Measurements from ENCODE around the gene EGFL8.

The EGFL8 gene

GRCh38 chr6:32147401-32148132, 16.8 kb upstream of the EGFL8 start:
- DNase-seq: no peak

DNA sequence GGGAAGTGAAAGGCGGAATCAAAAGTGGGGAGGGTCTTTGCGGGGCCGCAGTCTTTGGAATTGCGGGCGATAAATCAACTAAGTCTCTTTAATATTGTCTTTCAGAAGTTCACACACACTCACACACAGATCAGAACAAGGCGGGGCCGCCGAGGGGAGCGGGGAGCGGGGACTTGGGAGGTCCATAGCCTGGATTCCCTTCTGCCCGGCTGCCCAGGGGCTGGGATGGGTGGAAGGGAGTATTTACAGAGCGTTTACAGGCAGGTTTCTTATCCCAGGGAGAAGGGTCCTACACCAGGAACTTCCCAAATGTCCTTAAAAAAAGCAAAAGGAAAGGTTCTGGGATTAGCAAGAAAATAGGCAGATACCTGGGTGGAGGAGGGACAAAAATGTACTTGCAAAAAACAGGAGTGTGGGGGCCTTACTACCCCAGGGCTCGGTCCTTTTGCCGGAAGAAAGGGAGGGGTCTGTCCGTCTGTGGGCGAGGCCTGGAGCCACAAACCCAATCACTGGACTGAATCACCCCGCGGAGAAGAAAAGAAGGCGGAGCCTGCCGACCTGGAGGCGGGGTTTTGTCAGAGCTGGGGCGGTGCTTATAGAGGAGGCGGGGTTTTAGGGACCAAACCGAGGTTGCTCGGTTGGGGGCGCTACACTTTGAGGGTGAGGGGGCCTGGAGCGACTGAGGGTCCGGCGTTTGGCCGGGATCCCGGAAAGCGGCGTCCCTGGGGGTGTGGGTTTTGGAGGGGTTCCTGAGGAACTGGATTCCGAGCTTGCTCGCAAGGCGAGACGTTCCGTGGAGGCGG, 15.9 kb upstream of the EGFL8 start:
- no peak for DNase-seq

DNA sequence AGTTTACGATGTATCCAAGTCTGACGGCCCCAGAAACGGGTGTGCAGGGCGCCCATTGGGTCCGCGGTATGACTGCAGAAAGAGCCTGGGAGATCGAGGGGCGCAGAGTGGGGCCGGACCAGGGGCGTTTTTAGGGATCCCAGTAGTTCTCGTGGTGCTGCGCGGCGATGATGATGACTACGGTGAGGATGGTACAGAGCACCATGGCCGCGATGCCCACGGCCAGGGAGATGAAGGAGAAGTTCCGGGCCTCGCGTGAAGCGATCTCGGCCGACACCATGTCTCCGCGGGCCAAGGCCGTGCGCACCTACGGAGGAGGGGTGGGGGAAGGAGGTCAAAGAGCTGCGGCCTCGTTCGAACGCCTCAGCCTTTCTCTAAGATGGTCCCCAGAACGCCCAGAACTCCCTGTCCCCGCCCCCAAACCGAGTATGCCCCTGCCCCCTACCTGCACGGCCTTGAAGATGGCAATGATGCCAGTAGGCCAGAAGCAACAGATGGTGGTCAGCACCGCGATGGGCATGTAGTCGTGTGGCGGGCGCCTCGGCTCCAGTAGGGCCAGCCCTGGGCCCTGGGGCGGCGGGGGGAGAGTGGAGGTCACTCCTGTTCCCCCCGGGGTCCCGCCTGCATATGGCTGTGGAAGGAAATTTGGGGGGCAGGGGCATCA, 15.2 kb upstream of the EGFL8 start:
- no peak for DNase-seq

- no peak for DNase-seq
Measured at GRCh38 chr6:32149932-32150870, 14.2 kb upstream of the EGFL8 start.

- DNase-seq: no peak
Measured at GRCh38 chr6:32151181-32151862, 13.1 kb upstream of the EGFL8 start.

- DNase-seq: no peak
Measured at GRCh38 chr6:32151863-32152768, 12.3 kb upstream of the EGFL8 start, which contains the start of gene PRRT1. PRRT1 (minus strand) TSS chr6:32151939; CDS start chr6:32151827, 112 bp downstream.

DNA sequence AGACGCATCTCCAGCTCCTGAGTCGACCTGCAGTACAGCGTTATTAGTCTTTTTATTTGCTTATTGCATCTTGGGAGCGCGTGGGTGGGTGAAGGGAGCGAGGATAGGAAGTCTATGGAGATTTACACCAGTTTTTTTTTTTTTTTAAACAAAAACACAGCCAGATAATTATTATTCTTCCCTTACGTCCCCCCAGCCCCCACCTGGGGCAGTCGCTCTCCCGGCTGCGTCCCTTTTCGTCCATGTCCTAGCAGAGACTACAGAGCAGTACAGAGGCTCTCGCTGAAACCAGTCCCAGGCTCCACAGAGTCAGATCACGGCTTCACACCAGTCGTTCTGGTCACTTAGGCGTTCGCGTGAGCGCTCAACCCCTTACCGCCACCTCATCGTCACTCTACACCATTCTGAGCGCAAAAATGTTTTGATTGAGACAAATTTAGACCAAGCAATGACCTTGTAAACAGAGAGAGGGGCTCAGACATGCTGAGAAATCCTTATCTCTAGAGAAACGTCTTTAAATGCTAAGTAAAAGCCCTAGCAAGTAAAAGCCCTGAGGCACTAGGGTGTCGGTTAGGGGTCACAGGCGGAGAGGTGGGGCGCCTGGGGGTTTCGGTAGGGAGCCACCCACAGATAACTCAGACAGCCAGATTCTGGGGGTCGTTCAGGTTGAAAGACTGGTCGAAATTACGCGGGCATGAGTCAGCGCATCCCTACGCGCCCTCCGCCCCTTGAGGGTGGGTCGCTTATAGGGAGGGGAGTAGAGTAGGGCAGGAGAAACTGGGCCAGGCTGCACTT, 11.4 kb upstream of the EGFL8 start:
- DNase-seq: no peak

DNA sequence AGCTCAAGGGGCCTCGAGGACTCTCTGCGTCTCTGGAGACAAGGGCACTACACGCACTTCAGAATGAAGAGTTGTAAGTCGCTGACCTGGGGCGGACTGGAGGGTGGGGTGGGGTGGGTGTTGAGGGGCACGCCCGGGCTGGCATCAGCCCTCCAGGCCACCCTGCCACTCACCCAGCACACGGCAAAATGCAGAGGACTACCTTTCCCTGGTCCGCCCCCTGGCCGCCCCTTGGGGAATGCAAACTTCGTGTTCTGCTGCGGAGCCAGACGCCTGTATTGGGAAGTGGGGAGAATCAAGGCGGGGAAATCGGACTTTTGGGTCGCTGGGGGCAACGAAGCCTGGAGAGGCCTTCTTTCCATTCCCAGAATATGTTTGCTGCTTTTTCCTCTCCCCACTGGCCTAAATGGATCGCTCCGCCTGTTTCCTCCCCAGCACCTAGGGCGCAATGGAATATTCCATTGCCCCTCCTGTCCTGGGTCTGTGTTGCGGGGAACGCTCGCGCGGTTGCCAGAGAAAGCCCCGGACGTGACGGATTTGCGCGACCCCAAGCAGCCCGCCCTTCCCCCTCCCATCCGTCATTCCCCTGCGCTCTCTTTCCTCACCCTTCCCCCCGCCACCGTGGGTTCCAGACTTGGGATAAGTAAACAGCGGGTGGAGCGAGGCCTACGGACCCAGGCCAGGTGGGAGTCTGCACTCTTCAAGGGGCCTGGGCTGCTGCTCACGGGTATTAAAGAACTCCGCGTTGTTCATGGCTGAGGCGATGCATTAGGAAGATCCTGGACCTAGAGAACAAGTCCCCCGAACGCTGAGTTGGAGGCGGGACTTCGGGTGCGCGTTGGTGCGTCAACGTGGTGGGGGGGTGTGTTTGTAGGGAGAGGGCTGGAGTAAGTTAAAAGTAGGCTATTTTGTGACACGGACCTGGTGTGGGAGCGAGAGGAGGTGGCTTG, 10.6 kb upstream of the EGFL8 start, which contains the start of gene PPT2:
Gene PPT2 (plus strand): TSS at position 578 of the 950 bp plus-strand sequence. CDS start 454 bp downstream, outside the sequence.
- DNase-seq: no peak

DNA sequence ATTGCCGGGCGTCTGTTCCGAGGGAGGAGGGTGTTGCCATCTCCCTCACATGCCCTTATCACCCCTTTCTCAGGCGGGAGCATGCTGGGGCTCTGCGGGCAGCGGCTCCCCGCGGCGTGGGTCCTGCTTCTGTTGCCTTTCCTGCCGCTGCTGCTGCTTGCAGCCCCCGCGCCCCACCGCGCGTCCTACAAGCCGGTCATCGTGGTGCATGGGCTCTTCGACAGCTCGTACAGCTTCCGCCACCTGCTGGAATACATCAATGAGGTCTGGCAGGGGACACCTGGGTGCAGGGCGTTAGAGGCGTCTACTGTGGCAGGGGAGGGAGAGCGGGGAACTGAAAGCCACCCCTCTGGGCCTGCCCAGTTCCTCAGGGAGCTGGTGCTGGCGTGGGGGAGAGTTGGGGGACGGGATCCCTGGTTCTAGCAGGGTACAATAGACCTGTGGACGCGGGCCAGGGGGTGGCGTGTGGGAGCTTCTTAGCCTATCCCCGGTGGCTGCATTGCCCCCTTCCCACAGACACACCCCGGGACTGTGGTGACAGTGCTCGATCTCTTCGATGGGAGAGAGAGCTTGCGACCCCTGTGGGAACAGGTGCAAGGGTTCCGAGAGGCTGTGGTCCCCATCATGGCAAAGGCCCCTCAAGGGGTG, 9.8 kb upstream of the EGFL8 start:
- DNase-seq: no peak

GRCh38 chr6:32156891-32157290, 7.5 kb upstream of the EGFL8 start:
- no peak for DNase-seq

- DNase-seq: no peak
Measured at GRCh38 chr6:32158052-32158451, 6.3 kb upstream of the EGFL8 start.

- DNase-seq: no peak
Measured at GRCh38 chr6:32163559-32164258, 686 bp upstream of the EGFL8 start.

DNA sequence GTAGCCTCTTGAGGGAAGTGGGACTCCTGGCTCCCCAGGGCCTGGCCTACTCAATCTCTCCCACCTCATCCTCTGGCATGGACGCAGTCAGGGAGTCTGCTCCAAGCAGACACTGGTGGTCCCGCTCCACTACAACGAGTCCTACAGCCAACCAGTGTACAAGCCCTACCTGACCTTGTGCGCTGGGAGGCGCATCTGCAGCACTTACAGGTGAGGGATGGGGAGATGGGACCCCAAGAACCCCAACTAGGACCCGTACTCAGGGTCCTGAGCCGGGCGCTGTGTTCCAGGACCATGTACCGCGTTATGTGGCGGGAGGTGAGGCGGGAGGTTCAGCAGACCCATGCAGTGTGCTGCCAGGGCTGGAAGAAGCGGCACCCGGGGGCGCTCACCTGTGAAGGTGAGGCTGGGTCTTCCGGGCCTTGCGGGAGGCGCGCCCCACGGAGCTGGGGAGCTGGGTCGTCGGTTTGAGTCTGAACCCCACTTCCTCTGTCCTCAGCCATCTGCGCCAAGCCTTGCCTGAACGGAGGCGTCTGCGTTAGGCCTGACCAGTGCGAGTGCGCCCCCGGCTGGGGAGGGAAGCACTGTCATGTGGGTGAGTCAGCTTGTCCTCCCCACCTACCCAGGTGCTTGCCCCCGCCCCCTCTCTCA, 2.1 kb downstream of the EGFL8 start:
- DNase-seq: no peak

DNA sequence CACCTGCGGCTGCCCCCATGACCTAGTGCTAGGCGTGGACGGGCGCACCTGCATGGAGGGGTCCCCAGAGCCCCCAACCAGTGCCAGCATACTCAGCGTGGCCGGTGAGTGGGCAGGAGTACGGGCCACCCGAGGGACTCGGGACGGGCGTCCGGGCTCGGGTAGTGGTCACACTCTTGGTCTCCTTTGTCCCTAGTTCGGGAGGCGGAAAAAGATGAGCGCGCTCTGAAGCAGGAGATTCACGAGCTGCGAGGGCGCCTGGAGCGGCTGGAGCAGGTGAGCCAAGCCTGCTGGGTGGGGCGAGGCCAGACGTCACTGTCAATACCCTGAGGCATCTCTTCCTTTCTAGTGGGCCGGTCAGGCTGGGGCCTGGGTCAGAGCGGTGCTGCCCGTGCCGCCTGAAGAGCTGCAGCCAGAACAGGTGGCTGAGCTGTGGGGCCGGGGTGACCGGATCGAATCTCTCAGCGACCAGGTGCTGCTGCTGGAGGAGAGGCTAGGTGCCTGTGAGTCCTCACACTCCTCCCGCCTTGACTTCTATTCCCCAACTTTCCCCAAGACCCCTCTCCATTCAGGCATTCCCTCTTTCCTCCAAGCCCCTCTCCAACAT, 2.9 kb downstream of the EGFL8 start:
- no peak for DNase-seq

- no peak for DNase-seq
Measured at GRCh38 chr6:32167761-32168262, 3.4 kb downstream of the EGFL8 start.

DNA sequence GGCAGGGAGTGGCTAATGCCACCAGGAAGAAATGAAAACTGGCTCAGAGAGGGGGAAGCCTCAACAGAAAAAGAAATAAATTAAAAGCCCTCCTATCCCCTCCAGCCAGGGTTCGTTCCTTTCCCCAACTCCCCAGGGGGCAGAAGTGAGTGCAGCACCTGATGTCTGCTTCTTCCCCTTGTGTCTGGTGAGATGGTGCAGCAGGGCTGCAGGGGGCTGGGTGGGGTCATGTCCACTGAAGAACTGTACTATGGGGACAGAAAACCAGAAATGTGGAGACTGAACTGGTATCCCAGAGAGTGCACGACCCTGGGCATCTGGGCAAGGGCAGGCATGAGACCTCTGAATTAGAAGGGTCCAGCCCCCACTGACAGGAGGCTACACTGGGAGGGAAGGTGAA, 4.0 kb downstream of the EGFL8 start:
- DNase-seq: no peak
